Skin of body (tissue), 2 donors: ENCODE measurements around the gene LGALS8. TPM values are rescaled to one million over a fixed set of nuclear protein-coding genes. Genes with fewer than 3 reads are reported as not detected.
"Not testable (repeated sequence)": the region's sequence is repeated elsewhere in the genome, so short reads cannot be mapped to it uniquely, and the experiment has no call there.

Experiments used
- DNase-seq: peaks from one replicate; lab custom pipeline; 2025; lab: John Stamatoyannopoulos, UW
- total RNA-seq: library from RNA; depleted of rRNA; stranded (reverse); fragments of >200 nt; gene quantifications from one replicate; pipeline ENCODE4 v1.2.3, GENCODE V29; 2014

Gene LGALS8
- 90.4 TPM for total RNA-seq

- peak; percentile 79 for DNase-seq
Observed at GRCh38 chr1:236523704-236524141, at the start of gene LGALS8. Gene LGALS8, plus strand, starts transcription at chr1:236523982. Its CDS starts 2,089 bp downstream, at chr1:236526071.

GRCh38 chr1:236476019-236476418 is 47.8 kb upstream of the LGALS8 start:
- no peak for DNase-seq

GRCh38 chr1:236480758-236481436 is 42.9 kb upstream of the LGALS8 start:
- no peak for DNase-seq

GRCh38 chr1:236484310-236484971 is 39.3 kb upstream of the LGALS8 start:
- no peak for DNase-seq

GRCh38 chr1:236486356-236487002 is 37.3 kb upstream of the LGALS8 start:
- no peak for DNase-seq

- DNase-seq, result not testable (repeated sequence)
Observed at GRCh38 chr1:236489161-236489560, 34.6 kb upstream of the LGALS8 start.

GRCh38 chr1:236489710-236490377 is 33.9 kb upstream of the LGALS8 start:
- peak; percentile 32 for DNase-seq

GRCh38 chr1:236491469-236492136 is 32.2 kb upstream of the LGALS8 start:
- DNase-seq, result no peak

- DNase-seq, result no peak
Observed at GRCh38 chr1:236492378-236492777, 31.4 kb upstream of the LGALS8 start.

- no peak for DNase-seq
Observed at GRCh38 chr1:236494082-236494481, 29.7 kb upstream of the LGALS8 start.

- no peak for DNase-seq
Observed at GRCh38 chr1:236494586-236495466, 29.0 kb upstream of the LGALS8 start.

- DNase-seq, result no peak
Observed at GRCh38 chr1:236495467-236496112, 28.2 kb upstream of the LGALS8 start.

GRCh38 chr1:236497908-236498307 is 25.9 kb upstream of the LGALS8 start:
- DNase-seq, result no peak

- DNase-seq, result no peak
Observed at GRCh38 chr1:236501093-236501492, 22.7 kb upstream of the LGALS8 start.

GRCh38 chr1:236502579-236502971 is 21.2 kb upstream of the LGALS8 start:
- DNase-seq, result no peak

- DNase-seq, result peak; percentile 21
Observed at GRCh38 chr1:236502972-236503639, 20.7 kb upstream of the LGALS8 start.

GRCh38 chr1:236504338-236504737 is 19.4 kb upstream of the LGALS8 start:
- not testable (repeated sequence) for DNase-seq

GRCh38 chr1:236507022-236507700 is 16.6 kb upstream of the LGALS8 start:
- DNase-seq, result no peak

GRCh38 chr1:236508593-236509027 is 15.2 kb upstream of the LGALS8 start:
- no peak for DNase-seq
